ENCODE results near the gene TUBG2.

TUBG2 gene

GRCh38 chr17:42709561-42709960 is 50.5 kb downstream of the TUBG2 start:
- Mint-ChIP-seq H3K27me3 (no peaks in the 10 kb centered on the region), H3K4me1 (peaks cover 26% of the 10 kb centered on the region), H3K27ac (no peak overlapping the region), H3K4me3 (no peak overlapping the region), H3K9me3 (no peaks in the 10 kb centered on the region), H3K36me3 (peaks cover 66% of the 10 kb centered on the region)
- CTCF ChIA-PET = interaction anchor here (1.1 kb wide), 1 partner anchor 54 kb away, joined by 5 read pairs; no protein-coding TSS in a partner anchor
- DNase-seq = no peak

Measured in activated naive CD4-positive, alpha-beta T cell treated with anti-CD3 and anti-CD28 coated beads, Interleukin-2, amount 10 ng/mL, durations not matched to agents 7 days and 5 days (primary cell).